AG04450 (cell line): ENCODE measurements around the gene CEP41. TPM values are rescaled to one million over a fixed set of nuclear protein-coding genes. Genes with fewer than 3 reads are reported as not detected.

Experiments used
- CTCF ChIA-PET: fragments of 300-600, 350-600 bp; formaldehyde crosslinking; extraction: SDS; loops from one replicate; lab custom pipeline; 2022; ENCODE audit warnings: antibody characterized with exemption, inconsistent platforms; lab: Charles Lee
- POLR2A ChIA-PET: fragments of 350-600 bp; formaldehyde crosslinking; extraction: SDS; loops from one replicate; lab custom pipeline; 2021; ENCODE audit warnings: antibody characterized with exemption, inconsistent platforms; lab: Yijun Ruan, JAX
- DNase-seq: peaks from one replicate; pipeline ENCODE4 v3.0.0-alpha.2; 2011; ENCODE audit warnings: low read depth, low spot score
- H3K27ac ChIP-seq: one replicate; pipeline ENCODE4 v1.5.1; 2012; ENCODE audit warnings: low read depth, low read length, control low read depth
- H3K27me3 ChIP-seq: one replicate; pipeline ENCODE4 v1.6.0; 2012; ENCODE audit warnings: low read length; ENCODE audit not compliant: control insufficient read depth, insufficient read depth
- H3K4me3 ChIP-seq: 2 replicates; pipeline ENCODE4 v1.5.1; 2011; ENCODE audit warnings: mild to moderate bottlenecking, low read depth, low read length, control low read depth
- H3K9me3 ChIP-seq: 2 replicates; pipeline ENCODE4 v1.5.1; 2012; ENCODE audit warnings: low read length; ENCODE audit not compliant: control insufficient read depth, insufficient read depth
- CTCF ChIP-seq: IDR thresholded peaks from 2 replicates; pipeline ENCODE4 v1.5.1; 2011; ENCODE audit warnings: low read depth, low read length, control low read depth, inconsistent platforms
- polyA plus RNA-seq: library from polyadenylated mRNA; depleted of rRNA; stranded (reverse); fragments of >200 nt; gene quantifications from 2 replicates; pipeline ENCODE4 v1.2.3, GENCODE V29; 2011

CEP41 gene
- polyA plus RNA-seq, 1 experiment = 26.4 TPM

- Histone ChIP-seq H3K9me3 (peaks cover 2% of the 10 kb centered on the region; the same call in 1 of the 2 replicates), H3K4me3 (no peak overlapping the region), H3K27ac (no peak overlapping the region), H3K27me3 (no peaks in the 10 kb centered on the region)
- TF ChIP-seq CTCF = no peak
- ChIA-PET POLR2A (no interaction called here), CTCF (no interaction called here)
- no peak for DNase-seq
These were observed 72.7 kb downstream of the CEP41 start for GRCh38 chr7:130367836-130368746.

- no peak for DNase-seq
- no peaks in the 10 kb centered on the region for H3K27me3 ChIP-seq
- no peak overlapping the region for H3K4me3 ChIP-seq
- POLR2A ChIA-PET = no interaction called here
- no peak for TF ChIP-seq CTCF
- peak overlapping the region; percentile 89 for H3K27ac ChIP-seq
- CTCF ChIA-PET = no interaction called here
- peaks cover 2% of the 10 kb centered on the region; the same call in 1 of the 2 replicates for H3K9me3 ChIP-seq
These were observed 73.6 kb downstream of the CEP41 start for GRCh38 chr7:130367088-130367755.

GRCh38 chr7:130366564-130366963 is 74.3 kb downstream of the CEP41 start:
- TF ChIP-seq CTCF = no peak
- Histone ChIP-seq H3K9me3 (peaks cover 3% of the 10 kb centered on the region), H3K27ac (peak overlapping the region; percentile 89), H3K4me3 (no peak overlapping the region), H3K27me3 (no peaks in the 10 kb centered on the region)
- no peak for DNase-seq
- POLR2A ChIA-PET = no interaction called here
- CTCF ChIA-PET = no interaction called here

GRCh38 chr7:130365511-130366441 is 75.0 kb downstream of the CEP41 start:
- Histone ChIP-seq H3K4me3 (no peak overlapping the region), H3K27me3 (no peaks in the 10 kb centered on the region), H3K27ac (peak overlapping the region; percentile 89), H3K9me3 (peaks cover 9% of the 10 kb centered on the region)
- ChIA-PET POLR2A (interaction anchor here (0.6 to 1.1 kb wide), 2 partner anchors 10 to 30 kb away, joined by 3 to 6 read pairs; no protein-coding TSS in a partner anchor), CTCF (no interaction called here)
- peak; percentile 86 for DNase-seq
- TF ChIP-seq CTCF = no peak
